ENCODE data around the gene HOXB7. TPM values are rescaled to one million over a fixed set of nuclear protein-coding genes. Genes with fewer than 3 reads are reported as not detected.

Gene HOXB7
- total RNA-seq, 2 donors from 2014 or later = not detected

DNA sequence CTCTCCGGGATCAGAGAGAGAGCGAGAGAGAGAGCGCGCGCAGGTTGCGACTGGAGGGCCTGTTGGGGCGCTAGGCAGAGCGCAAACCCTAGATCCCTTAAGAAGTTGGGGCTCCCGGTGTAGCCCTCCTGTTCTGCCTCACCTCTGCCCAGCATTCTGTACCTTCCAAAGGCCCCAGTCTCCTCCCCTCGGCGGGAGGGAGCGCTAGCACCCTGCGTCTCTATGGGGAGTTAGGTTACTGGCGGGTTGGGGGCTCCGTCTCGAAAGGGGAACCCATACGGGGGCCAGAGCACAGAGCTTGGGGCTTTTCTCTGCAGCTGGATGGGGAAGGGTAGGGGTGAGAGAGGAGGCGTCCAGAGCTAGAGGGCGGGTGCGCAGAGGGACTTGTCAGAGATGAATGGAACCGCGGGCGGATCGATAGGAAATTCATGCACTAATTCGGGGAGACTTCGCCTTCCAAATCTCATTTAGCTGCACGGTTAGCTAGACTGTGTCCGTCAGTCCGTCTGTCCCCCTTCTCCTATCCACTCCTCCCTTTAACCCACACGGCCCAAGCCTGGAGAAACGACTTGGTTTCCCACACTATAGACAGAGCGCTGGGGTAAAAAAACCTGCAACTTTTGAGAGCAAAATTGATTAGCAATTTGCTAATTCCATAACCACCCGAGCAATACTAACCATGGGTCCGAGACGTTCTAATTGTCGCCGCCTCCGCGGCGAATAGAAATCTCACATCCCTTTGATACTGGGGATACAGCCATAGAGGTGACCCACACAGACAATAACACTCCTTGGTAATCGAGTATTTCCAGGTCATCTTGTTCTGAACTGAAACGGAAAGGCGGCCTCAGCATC lies 32.0 kb downstream of the HOXB7 start:
- Histone ChIP-seq H3K4me1 (ENCODE audit: control insufficient read depth, insufficient read depth, low read length) (peaks cover 3% of the 10 kb centered on the region), H3K4me3 (ENCODE audit: low read length) (peak overlapping the region; percentile 72), H3K9me3 (ENCODE audit: control insufficient read depth, low read length) (no peaks in the 10 kb centered on the region), H3K27ac (ENCODE audit: low read depth, low read length) (no peak overlapping the region), H3K9ac (ENCODE audit: extremely low read depth, low read length, poor library complexity, severe bottlenecking) (no peak overlapping the region), H3K36me3 (ENCODE audit: control insufficient read depth, insufficient read depth, low read length) (no peaks in the 10 kb centered on the region), H3K27me3 (ENCODE audit: control insufficient read depth, insufficient read depth, low read length, poor library complexity, severe bottlenecking) (peaks cover 99% of the 10 kb centered on the region)
- no peak for TF ChIP-seq CTCF (conservative IDR thresholded peaks at IDR 0.05)
- peak; percentile 71 for DNase-seq
- Mint-ChIP-seq H3K36me3 (ENCODE audit: low read depth) (no peaks in the 10 kb centered on the region), H3K27ac (no peak overlapping the region), H3K9me3 (no peaks in the 10 kb centered on the region), H3K4me1 (peaks cover 5% of the 10 kb centered on the region), H3K4me3 (peak overlapping the region; percentile 44), H3K27me3 (ENCODE audit: insufficient read depth) (peaks cover 71% of the 10 kb centered on the region)
- WGBS, 2 experiments (ENCODE audit: insufficient coverage in 1 of 2, insufficient read length in 1 of 2) = 4 to 5% methylated on average over 25 to 43 of the region's 43 CpGs

DNA sequence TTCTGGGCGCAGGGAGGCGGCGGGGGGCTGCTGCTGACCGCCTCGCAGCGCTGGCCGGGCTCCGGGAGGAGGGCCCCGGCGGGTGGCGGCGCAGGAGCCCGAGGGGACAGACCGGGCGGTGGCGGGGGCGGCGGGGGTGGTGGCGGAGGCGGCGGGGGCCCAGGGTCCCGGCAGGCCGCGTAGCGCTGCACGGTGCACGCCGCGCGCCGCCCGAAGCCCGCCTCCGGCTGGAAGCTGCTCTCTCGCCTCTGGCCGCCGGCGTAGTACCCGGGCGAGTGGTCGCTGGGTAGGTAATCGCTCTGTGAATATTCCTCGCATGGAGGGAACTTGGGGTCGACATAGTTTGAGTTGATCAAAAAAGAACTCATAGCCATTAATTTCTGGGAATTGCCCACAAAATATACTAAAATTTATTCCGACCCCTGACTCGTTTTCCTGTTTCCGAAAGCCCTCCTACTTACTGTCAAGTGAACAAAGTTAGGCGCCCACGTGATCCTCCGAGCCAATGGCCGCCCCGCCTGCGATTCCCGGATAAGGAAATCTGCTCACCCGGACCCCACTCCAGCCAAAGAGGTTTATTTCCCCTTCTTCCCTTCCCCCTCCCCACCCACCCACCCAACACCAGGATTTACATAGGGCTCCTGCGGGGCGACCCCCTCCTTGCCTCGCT lies 32.7 kb downstream of the HOXB7 start, which contains the start of gene HOXB4:
TSS of gene HOXB4 (minus strand) at position 405 of the 670 bp plus-strand sequence. CDS start at position 374, 31 bp downstream.
- H3K4me3 ChIP-seq (ENCODE audit: low read length) = peak within 1 kb of the TSS; percentile 72
- peaks cover 3% of the 10 kb centered on the region for H3K4me1 ChIP-seq (ENCODE audit: control insufficient read depth, insufficient read depth, low read length)
- Mint-ChIP-seq H3K4me3 (peak within 1 kb of the TSS; percentile 44), H3K9me3 (no peaks in the 10 kb centered on the region), H3K27me3 (ENCODE audit: insufficient read depth) (peaks cover 63% of the 10 kb centered on the region), H3K4me1 (peaks cover 5% of the 10 kb centered on the region), H3K27ac (no peak within 1 kb of the TSS), H3K36me3 (ENCODE audit: low read depth) (no peaks in the 10 kb centered on the region)
- H3K36me3 ChIP-seq (ENCODE audit: control insufficient read depth, insufficient read depth, low read length) = no peaks in the 10 kb centered on the region
- H3K9me3 ChIP-seq (ENCODE audit: control insufficient read depth, low read length) = no peaks in the 10 kb centered on the region
- WGBS, 2 experiments (ENCODE audit: insufficient coverage in 1 of 2, insufficient read length in 1 of 2) = 1 to 4% methylated on average over 7 to 58 of the region's 58 CpGs
- peaks cover 99% of the 10 kb centered on the region for H3K27me3 ChIP-seq (ENCODE audit: control insufficient read depth, insufficient read depth, low read length, poor library complexity, severe bottlenecking)
- H3K27ac ChIP-seq (ENCODE audit: low read depth, low read length) = peak within 1 kb of the TSS; percentile 36
- no peak within 1 kb of the TSS for H3K9ac ChIP-seq (ENCODE audit: extremely low read depth, low read length, poor library complexity, severe bottlenecking)
- DNase-seq = peak; percentile 94
- no peak for TF ChIP-seq CTCF (conservative IDR thresholded peaks at IDR 0.05)

DNA sequence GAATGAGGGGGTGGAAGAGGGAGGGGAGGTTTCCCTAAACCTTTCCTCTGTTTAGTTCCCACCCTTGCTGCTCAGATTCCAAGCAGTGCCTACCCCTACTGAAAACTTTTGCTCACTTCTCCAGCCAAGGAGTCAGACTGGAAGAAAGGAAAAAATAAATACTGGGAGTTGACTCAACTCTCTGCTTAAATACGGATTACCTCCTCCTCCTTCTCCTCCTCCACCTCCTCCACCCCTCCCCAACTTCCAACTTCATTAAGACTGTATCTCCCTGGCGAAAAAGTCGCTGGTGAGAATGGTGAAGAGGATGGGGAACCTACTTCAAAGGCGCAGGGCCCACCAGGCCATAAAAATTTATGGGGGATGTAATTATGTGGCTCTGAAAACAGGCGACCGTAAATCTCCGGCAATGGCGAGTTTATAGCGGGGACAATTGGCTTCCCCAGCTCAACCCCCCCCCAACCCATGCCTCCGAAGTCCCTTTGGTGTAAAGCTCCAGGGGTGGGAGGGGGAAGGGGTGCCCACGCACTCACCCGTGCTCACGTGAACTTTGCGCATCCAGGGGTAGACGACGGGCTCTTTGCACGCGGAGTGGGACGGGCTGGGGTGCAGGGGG lies 33.4 kb downstream of the HOXB7 start:
- H3K36me3 ChIP-seq (ENCODE audit: control insufficient read depth, insufficient read depth, low read length) = no peaks in the 10 kb centered on the region
- no peaks in the 10 kb centered on the region for H3K9me3 Mint-ChIP-seq
- no peak for DNase-seq
- no peak overlapping the region for H3K27ac Mint-ChIP-seq
- TF ChIP-seq CTCF (conservative IDR thresholded peaks at IDR 0.05) = no peak
- no peak overlapping the region for H3K9ac ChIP-seq (ENCODE audit: extremely low read depth, low read length, poor library complexity, severe bottlenecking)
- peaks cover 5% of the 10 kb centered on the region for H3K4me1 Mint-ChIP-seq
- H3K27me3 ChIP-seq (ENCODE audit: control insufficient read depth, insufficient read depth, low read length, poor library complexity, severe bottlenecking) = peaks cover 99% of the 10 kb centered on the region
- no peaks in the 10 kb centered on the region for H3K9me3 ChIP-seq (ENCODE audit: control insufficient read depth, low read length)
- peaks cover 3% of the 10 kb centered on the region for H3K4me1 ChIP-seq (ENCODE audit: control insufficient read depth, insufficient read depth, low read length)
- peaks cover 57% of the 10 kb centered on the region for H3K27me3 Mint-ChIP-seq (ENCODE audit: insufficient read depth)
- peak overlapping the region; percentile 36 for H3K27ac ChIP-seq (ENCODE audit: low read depth, low read length)
- H3K36me3 Mint-ChIP-seq (ENCODE audit: low read depth) = no peaks in the 10 kb centered on the region
- H3K4me3 Mint-ChIP-seq = peak overlapping the region; percentile 38
- no peak overlapping the region for H3K4me3 ChIP-seq (ENCODE audit: low read length)
- WGBS, 2 experiments (ENCODE audit: insufficient coverage in 1 of 2, insufficient read length in 1 of 2) = 0% methylated on average over 6 to 14 of the region's 19 CpGs
